ENCODE measurements around the gene GCNT4.

Gene GCNT4

DNA sequence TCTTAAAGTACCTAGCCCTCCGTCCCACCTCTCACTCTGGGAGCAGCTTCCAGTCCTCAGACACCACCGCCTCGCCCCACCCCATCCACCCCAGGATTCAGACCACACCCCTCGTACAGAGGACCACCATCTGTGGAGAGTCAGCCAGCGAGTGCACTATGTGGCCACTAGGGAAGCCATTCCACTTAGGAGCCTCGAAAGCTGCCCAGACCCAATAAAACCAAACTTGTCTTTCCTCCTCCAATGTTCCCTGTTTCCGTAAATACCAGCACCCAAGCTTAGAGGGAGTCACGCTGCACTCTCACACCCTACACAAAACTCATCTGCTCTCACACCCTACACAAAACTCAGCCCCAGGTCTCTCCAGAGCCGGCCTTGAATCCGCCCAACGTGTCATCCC, 1.9 kb downstream of the GCNT4 start:
- DNase-seq (ENCODE audit: low spot score), result peak; percentile 15

DNA sequence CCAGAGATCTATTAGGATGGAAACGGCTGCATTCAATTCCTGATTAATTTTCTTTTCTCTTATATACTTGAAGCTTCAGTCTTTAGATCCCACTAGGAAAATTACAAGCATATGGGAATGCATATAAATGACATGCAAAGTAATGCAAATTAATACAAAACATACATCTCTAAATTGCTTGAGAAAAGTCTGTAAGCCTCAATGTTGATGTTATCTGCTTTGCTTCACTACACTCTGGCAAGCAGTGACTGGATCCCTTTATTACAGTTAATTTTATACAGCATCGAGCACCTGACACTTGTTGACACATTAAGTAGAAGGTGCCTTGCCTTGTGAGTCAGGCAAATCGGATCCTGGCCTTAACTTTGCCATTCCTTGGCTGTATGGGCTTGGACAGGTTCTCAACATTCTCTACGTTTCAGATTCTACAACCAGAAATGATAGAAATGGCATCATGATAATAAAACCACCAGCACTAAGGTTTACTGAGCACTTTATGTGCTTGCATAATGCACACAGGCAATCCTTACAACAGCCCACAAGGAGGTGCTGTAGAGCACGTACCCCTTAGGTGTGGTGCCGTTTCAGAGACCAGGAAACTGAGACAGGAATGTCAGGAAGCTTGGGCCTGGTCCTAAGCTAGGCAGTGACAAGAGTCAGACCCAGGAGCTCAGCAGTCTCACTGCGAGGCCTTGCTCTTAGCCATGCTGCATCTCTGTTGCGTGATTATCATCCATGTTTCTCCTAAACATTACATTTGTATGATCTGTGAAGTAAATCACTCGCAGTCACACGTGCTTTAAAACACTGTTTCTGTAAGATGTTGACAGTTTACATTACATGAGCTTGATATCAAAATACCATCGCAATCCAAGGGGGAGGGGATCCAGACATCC, 2.7 kb downstream of the GCNT4 start:
- peak; percentile 60 for DNase-seq (ENCODE audit: low spot score)

DNA sequence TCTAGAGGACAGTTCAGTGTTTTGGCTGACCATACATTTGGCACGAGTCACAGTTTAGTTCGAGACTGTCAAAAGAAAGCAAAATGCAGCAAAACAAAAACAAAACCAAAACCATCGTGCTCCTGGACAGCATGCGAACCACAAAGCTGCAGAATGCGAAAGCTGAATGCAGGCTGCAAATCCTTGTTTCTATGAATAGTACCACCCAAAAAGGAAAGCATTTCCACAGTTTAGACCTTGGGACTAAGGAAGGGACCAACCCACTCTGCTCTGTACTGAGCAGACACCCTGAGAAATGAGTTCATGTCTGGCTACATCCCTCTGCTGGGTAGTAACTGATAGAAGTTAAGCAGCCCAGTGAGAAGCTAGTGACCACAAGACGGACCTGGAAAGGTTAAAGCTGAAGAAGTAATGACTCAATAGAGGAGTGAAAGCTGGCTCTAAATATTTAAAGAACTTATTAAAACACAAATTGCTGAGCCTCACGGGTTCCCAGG, 3.9 kb downstream of the GCNT4 start:
- no peak for DNase-seq (ENCODE audit: low spot score)

DNA sequence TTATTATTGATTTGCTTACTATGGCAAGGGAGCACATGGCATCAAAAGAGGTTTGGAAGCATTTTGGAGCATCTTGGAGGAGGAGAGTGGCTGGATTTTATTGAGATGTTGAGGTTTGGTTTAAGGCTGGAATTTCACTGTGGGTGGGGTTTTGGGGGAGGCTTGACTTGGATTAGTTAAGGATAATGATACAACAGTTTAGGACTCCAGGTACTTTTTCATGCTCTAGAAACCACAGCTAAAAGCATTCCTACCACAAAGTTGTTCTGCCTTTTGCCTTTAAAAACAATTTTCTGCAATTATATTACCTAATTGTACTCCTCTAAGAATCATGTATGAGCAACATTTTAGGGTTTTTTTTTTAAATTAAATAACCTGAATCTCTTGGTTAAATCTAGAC, 5.0 kb downstream of the GCNT4 start:
- DNase-seq (ENCODE audit: low spot score), result no peak

DNA sequence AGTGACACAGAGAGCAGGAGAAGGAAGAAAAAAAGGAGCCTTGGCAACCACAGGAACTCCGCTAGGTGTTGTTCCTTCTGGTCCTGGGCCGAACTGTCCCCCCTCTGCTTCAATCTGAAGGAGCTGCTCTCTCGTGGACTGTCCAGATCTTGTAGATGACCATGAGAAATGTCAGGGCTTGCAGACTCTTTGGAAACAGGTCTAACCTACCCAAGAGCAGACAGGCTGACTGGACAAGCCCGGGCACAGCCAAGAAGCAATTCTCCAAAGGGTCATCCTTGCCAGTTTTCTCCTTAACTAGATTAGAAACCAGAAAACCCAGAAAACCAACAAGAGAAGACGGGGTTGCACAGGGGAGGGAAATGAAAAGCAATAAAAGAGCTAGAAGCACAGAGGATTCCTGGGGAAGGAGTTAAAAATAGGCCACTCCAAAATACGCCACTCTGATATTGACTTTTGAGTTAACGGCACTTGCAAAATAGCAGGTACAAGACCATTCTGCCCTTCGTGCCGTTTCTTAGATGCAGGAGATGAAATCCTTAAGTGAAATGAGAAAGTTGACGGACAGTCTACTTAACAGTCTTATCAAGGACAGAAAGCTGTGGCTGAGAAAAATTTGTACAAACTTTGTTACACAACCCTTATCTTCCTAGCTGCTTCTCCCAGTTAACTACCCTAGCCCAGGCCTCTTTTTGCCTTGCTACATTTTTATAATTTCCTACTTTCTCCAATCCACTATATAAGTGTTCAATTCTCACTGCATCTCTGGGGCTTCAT, 5.8 kb downstream of the GCNT4 start:
- DNase-seq (ENCODE audit: low spot score), result no peak

DNA sequence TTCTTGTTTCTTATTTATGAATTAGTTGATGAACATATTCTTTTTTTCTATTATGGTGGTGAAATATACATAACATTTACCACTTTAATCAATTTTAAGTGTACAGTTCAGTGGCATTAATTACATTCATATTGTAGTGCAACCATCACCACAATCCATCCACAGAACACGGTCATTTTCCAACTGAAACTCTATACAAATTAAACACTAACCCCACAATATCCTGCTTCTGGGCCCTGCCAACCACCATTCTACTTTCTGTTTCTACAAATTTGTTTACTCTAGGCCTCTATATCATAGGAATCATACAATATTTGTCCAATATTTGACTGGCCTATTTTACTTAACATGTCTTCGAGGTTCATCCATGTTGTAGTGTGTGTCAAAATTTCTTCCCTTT, 7.3 kb downstream of the GCNT4 start:
- DNase-seq (ENCODE audit: low spot score), result no peak

DNA sequence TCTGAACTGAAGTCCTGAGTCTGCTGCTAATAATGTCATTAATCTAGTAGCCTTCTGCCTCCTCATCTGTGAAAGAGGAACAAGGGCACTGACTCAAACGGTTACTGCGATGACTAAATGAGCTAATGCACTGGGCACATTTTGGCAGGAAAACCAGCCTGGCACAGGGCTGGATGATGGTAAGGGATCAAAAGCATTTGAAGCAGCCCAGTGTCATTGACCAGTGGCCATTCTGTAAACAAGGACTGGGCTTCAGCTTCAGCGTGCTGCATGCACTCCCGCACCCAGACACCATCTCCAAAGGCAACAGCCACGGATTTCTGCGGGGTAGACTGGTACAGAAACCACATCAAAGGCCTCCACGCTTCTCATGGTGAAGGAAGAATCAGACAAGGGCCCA, 8.0 kb downstream of the GCNT4 start:
- no peak for DNase-seq (ENCODE audit: low spot score)

DNA sequence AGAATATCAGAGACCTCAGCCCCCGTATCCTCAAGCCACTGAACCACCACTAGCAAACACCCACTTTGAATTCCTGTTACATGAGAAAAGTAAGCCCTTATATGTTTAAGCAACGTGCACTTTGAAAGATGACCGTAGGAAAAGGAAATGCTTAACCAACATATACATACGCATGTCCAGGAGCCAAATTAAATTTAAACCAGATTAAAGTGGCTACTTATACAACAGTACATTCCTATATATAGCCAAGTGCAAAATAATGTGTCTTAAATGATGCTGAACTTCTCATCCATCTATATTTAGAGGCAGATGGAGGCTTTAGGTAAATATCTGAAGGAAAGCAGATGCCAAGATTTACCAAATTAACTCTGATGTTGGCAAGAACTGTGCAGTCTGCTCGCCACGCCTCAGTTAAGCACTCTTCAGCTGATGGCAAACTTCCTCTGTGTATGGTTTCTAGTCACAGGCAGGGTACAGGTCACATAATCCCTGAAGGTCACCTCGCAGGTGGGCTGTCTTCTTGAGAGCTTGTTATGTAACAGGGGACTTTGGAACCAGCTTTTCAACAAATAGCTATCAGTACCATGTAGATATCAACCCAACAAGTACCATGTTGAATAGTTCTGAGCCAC, 8.6 kb downstream of the GCNT4 start:
- no peak for DNase-seq (ENCODE audit: low spot score)

DNA sequence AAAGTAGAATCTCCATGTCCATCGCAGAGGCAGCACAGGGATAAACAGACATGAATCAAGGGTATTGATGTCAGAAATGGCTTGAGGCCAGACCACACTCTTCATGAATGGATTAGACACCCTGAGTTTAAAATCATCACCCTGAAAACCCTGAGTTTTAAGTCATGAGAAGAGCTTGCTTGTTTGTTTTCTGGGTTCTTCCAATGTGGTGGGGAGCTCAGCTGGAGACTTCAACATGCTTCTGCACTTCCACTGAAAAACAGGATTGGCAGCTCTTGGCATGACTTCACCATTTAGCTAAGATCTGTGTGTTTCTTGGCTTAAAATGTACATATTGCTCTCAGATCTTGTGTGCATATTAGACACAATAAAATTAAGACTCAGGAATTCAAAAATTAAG, 9.8 kb downstream of the GCNT4 start:
- no peak for DNase-seq (ENCODE audit: low spot score)

DNA sequence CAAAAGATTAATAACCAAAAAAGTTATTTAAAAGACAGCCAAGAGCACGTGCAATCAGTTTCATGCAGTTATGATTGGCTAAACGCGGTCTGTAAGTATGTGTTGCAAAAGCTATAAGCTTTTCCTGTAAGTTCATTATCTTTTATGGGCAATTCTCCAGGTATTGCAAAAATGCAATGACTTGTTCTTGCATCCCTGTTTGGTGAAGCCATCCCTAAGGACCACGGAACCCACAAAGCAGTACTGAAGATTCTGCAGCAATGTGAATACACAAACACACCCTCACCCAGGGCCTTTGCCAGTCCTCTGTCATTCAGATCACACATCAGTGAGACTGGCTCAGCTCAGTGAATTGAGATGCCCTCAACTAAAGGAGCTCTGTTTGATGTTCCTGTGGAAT, 11.4 kb downstream of the GCNT4 start:
- DNase-seq (ENCODE audit: low spot score), result no peak

DNA sequence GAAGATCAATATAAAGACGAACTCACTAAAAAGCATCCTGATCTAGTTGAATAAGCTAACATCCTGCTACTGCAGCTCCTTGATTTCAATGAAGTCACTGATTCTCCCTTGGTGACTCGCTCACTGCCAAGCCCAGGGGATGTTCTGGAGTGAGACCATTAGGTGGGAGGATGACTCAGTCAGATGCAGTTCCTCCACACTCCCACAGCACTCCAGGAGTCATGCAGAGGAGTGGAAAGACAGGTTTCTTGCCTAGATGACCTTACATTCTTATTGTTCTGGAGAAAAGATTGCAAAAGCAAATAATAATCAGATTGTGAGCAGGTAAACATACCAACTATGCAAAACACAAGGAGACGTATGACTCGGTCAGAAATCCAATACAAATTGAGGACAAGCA, 15.3 kb downstream of the GCNT4 start:
- DNase-seq (ENCODE audit: low spot score), result peak; percentile 84

DNA sequence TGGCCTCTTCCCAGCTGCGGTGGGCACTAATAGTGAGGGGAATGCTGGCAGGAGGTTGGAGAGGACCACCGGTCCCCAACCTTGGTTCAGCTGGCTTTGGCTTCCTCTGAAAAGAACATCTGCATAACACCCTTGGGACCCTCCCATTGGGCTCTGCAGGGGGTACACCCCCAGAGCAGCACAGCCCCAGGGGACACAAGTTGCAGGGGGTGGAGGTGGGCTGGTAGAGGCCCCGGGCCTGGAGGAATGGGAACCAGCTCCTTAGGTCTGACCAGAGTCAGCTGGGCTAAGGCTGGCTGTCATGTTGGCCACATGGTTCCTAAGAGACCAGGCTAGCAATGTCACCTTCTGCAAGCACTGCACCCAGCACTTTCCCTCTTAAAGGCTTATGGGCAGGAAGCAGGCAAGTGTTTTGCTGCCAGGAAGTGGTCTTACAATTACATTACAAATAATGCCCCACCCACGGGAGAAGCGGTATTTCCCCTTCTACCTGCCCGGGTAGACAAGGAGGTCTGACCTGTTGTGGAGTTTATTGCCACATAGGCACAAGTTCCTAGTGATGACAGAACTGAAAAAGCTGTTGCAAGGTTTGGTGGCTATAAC, 18.1 kb downstream of the GCNT4 start:
- no peak for DNase-seq (ENCODE audit: low spot score)

DNA sequence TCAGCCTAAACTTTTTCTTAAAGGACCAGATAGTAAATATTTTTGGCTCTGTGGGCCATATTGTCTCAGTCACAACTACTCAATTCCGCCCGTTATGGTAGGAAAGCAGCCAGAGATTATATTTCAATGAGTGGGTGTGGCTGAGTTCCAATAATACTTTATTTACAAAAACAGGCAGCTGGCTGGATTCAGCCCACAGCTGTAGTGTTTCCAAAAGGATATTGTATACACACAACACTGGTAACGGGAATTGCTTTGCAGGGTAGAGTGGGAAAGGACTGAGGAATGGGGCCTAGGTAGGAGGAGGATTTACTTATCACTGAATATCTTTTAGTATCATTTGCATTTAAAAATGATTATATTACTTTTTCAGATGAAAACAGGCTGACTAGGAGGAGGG, 21.0 kb downstream of the GCNT4 start:
- DNase-seq (ENCODE audit: low spot score), result no peak

DNA sequence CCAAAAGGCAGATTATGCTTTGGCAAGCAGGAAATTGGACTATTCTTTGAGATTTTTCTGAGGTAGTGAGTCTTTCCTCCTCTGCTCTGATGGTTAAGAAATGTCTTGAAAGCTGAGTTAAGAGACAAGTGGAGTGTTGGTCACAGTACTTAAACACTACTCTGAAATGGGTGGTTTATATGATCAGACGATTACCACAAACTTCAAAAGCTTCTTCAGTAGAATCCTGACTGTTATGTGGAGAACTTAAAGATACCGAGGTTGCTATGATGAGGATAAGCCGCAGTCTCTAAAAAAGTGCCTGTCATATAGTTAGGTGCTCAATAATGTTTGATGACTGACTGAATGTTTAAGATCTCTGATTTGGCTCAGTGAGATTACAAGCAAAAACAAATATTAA, 24.3 kb downstream of the GCNT4 start:
- no peak for DNase-seq (ENCODE audit: low spot score)

DNA sequence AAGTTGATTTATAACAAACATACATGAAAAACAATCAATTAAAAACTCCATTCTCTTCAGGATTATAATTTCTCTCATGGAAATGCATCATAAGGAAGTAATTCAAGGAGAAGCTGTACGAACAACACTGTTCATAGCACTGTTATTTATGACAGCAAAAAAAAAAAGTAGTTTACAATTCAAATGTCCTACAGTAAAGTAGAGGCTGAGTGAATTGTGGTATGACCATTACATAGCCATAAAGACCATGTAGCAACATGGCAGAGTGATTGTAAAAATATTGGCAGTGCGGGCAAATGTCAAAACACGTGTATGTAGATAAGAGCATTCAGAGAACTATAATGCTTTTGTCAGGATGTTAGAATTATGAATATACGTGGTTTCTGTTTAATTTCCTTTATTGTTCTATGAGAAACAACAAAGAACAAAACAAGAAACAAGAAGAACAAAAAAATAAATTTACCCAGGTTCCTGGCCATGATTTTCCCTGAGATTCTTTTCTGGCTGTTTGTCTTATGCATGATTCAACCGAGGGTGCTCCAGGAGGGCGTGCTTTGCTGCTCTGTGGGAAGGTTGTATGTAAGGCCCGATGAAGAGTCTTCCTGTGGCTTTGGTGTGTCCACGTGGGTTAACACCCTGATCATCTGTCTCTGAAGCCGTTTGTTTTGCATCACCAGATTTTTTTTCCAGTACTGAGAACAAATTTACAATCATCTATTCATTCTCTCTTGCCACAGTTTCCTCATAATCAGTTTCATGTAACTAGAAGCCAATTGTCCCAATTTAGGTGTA, 28.8 kb downstream of the GCNT4 start:
- no peak for DNase-seq (ENCODE audit: low spot score)

DNA sequence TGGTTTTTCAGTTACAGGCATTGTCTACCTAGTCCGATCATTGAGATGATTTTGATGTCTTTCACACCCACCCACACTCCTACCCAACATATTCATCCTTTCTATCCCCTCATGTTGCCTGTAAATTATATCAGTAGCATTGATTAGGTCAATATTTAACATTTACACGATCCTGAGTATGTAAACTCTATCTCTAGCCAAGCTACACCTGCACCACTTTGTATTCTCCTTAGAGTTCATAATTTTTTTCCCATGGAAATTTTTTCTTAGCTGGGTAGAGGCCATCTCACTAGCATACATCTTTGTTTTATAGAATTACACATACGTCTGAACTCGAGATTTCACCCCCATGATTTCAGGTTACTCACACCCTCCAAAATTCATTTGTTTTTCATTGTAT, 30.6 kb downstream of the GCNT4 start:
- DNase-seq (ENCODE audit: low spot score), result no peak

DNA sequence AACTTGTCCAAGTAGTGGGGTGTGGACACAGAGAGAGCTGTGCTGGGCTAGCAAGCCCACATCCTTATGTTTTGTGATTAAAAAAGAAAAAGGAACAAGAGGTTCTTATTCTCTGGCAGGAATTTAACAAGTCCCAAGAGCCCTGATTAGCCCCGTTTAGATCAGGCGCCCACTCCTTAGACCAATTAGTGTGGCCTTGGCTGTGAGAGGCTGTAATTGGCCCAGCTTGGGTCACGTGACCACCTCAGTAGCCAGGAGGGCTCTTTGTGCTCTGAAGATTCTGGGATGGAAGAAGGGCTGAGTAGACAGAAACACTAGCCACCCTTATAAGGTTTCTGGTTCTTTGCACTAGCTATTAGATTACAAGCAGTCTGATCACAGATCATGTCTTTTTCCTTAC, 31.1 kb downstream of the GCNT4 start:
- no peak for DNase-seq (ENCODE audit: low spot score)

DNA sequence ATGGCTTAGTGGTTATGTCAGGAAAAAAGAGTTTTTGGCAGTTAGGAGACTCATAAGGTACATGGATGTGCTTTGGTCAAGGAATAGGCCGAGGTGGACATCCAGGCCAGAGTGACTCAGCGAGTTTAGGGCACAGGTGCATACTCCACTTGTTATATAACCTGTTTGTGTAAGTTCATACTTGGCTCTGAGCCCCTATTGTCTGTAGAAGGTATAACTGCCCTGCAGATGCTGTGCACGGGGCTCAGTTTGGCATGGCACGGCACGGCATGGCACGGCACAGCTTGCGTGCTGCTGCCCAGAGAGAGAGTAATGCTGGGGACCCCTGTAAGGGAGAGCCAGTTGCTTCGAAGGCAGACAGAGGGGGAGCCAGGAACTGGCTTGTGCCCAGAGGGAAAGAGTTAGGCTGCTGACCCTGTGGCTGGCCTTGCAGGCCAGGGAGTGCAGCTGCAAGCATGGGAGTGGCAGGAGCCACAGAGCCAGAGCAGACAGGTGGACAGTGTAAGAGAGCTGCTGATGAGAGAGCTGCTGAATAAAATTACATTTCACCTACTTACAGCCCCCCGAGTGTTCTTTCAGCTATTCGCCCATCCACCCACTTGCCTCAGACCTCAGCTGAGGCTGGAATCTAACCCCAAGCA, 32.2 kb downstream of the GCNT4 start:
- no peak for DNase-seq (ENCODE audit: low spot score)

DNA sequence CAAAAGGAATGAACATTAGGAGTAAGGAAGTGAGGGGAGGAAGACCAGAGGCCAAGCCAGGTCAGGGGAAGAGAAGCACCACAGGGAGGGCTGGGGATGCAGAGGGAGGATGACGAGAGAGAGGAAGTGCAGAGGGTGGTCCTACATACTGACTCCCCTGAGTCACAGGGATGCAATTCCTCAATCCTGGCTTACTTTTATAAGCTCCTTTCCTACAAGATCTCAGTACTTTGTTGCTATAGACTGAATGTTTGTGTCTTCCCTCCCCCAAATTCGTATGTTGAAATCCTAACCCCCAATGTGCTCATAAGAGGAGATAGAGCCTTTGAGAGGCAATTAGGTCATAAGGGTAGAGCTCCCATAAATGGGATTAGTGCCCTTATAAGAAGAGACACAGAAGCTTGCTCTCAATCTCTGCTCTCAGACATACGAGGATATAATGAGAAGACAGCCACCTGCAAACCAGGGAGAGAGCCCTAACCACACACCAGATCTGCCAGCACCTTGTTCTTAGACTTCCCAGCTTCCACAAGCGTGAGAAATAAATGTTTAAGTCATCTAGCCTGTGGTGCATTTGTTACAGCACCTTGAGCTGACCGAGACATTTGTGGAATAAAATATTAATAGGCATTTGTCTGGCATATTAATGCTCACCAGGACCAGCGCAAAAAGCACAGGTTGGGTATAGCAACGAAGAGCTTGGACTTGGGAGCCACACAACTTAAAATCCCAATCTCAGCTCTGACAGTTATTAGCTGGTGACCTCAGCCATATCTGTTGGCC, 33.4 kb downstream of the GCNT4 start:
- DNase-seq (ENCODE audit: low spot score), result no peak

DNA sequence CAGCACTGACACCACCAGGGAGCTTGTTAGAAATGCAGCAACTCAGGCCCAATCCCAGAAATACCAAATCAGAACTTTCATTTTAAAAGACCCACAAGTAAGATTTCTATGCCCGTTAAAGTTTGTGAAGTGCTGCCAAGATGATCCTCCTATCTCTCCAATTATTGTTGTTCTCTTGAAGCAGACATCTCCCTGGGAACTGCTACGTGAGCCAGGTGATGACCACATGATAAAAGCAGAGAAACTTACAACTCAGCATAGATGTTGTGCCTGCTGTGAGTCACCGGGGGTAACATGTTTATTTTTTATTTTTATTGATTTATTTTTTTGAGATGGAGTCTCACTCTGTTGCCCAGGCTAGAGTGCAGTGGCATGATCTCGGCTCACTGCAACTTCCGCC, 34.4 kb downstream of the GCNT4 start:
- DNase-seq (ENCODE audit: low spot score), result no peak
